GM04503 (cell line): Measurements from ENCODE around the gene RERE.

Source experiments
- DNase-seq: peaks from one replicate; pipeline ENCODE4 v3.0.0-alpha.2; 2012; ENCODE audit warnings: low read depth

The RERE gene

DNA sequence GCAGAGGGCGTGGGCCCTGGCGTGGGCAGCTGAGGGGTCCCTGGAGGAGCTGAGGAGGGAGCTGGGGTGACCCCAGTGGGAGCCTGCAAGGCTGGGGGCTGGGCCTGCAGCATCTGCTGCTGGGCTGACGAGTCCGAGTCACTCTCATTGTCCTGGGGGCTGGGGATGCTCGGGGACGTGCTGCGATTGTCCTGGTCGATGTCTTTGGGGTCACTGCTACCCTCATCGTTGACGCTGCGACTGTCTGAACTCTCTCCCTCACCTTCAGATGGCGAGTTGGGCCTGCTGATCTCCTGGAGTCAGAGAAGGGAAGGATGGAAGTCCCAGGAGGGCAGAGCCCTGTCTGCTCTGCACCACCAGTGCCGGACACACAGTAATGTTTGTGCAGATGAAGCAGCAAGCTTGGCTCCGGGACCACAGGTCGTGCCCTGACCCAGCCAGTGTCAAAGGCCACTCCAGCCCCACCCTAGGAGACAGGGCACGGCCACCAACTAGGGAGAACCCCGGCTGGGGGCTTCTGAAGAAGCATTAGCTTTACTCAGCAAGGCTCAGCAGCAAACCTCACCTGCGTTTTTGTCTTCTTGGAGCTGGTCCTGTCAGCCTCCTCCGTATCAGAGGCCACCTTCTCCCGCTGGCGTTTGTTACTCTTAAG lies 456.1 kb downstream of the RERE start:
- DNase-seq = no peak

DNA sequence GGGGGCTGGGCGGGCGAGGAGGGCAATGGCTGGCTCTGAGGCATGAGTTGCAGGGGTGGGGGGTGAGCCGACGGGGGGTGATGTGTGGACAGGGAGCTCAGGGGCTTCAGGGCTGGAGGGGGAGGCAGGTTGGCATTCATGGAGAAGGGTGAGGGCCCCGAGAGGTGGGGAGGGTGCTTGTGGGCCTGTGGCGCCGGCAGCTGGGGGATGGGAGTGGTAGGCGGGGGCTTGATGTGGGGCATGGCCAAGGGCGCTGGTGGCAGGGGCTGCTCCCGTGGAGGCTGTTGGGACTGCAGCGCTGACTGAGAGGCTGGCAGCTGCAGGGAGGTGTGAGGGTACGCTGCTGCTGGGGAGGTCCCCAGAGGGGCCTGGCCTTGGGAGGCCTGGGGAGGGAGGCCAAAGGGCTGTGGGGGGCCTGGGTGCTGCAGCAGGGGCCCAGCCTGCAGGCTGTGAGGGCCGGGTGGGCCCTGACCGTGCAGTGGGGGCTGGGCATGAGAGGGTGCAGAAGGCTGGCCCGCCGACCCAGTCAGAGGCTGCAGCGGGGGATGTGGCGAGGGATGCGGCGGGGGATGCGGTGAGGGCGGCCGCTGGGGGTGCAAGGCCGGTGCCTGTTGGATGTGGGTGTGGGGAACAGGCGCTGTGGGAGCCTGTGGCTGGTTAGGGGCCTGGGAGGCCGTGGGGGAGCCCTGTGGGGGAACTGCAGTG lies 456.8 kb downstream of the RERE start:
- no peak for DNase-seq

DNA sequence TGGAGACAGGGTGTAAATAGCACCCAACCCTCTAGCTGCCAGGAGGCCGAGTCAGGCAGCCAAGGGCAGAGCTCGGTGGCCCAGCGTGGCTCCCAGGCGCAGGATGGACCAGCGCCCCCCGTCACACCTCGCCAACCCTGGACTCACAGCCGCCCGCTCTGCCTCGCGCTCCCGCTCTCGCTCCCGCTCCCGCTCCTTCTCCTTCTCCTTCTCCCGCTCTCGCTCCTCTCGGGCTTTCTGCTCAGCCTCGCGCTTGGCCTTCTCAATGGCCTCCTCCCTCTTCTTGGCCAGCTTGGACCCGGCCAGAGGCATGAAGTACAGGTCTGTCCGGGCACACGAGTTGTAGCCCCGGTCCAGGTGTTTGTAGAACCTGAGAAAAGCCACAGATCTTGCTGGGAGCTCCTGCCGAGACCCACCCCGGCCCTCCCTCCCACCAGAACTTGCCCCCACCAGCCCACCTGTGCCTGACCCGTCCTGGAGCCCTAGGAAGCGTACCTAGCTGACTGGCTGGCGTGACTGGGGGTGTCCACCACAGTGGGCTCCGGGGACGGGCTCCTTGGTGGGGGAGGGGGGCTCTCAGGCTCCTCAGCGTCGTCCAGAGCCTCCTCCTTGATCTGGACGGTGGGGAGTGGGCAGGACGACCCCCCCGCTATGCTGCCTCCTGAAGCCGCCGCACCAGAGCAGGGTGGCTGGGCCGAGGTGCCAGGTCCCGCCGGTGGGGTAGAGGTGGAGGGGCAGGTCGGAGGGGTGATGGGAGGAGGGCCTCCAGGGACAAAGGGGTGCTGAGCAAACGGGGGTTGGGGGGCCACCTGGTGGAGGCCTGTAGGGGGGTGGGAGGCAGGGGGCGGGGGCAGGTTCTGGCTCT lies 457.6 kb downstream of the RERE start:
- DNase-seq = no peak

DNA sequence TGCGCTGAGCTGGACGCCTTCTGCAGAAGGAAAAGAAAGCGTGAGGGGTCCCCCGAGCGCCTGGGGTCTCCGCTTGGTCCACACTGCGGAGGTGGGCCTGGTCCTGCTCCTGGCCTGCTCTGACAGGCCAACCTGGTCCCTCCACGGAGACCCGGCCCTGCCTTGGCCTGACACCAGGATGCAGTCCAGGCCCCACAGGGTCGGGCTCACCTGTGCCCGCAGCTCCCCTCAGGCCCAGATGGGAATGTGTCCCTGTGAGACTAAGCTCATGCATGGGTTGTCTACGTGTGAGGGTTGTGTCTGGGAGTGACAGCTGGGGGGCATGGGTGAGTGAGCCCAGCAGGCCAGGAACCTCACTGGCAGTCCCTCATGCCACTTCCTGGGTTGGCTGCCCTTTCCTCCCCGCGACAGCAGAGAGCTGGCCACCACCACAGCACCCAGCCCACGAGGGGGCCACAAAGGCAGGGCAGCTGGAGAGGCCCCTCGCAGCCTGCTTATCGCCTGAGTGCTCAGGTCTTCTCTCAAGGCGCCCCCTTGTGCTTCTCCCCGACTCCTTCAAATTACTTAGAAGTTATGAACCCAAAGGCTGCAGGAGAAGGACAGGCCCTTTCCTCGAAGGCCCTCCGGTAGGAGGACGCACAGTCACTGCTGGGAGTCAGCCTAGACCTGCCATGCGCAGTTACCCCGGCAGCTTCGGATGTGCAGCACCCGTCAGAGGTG lies 458.4 kb downstream of the RERE start:
- DNase-seq = no peak

DNA sequence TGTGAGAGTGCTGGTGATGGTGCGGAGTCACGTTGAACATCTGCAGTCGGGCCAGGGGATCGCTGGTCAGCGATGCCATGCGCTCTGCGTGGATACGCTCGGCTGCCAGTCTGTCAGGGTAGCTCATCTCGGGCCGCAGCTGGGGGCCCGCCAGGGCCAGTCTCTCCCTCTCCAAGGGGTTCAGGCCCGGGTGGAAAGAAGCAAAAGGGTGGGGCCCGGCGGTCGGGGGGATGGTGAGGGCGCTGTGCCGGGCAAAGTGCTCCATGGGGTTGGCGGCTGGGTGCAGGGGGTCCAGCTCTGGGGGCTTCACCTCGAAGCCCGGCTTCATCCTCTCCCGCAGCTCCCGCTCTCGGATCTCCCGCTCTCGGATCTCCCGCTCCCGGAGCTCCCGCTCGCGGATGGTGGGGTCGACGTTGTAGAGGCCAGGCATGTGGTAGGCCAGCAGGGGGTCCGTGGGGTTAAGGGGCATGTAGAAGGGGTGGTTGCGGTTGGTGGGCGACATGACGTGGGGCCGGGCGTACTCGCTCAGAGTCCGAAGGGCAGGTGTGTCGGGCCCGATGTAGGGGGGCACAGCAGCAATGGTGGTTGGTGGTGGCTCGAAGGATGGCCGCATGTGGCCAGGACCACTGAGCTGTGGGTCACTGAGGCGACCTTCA lies 459.1 kb downstream of the RERE start:
- DNase-seq = no peak

DNA sequence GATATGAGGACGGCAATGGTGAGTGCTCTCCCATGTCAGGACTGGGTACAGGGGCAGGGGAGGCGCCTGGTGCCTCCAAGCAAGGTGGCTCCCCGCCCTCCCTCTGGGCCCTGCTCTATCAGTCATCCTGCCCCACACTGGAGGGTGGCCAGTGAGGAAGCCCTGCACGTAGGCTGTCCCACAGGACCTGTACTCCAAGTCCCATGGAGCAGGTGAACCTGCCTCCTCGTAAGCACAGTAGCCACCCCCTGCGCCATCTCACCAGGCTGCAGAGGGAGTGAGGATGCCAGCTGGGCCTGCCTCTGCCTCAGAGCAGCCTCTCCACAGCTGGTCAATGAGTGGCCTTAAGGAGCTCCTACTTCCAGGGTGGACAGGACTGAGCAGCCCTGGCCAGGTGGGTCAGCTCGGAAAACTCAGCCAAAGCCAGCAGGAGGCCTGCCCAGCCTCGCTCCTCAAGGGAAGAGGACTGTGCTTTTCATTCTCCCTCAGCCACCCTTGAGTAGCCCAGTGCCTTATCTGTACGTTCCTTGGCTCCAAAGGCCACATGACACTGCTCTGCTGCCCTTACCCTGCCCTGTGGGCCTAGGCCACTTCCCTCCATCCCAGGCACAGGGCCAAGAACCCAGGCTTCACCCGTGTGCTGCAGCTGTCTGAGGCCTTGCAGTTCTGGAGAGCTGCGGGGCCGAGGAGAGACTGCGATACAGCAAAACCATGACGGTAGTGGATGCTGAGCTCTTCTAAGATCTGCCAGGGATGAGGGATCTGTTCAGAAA lies 459.9 kb downstream of the RERE start:
- DNase-seq = no peak

DNA sequence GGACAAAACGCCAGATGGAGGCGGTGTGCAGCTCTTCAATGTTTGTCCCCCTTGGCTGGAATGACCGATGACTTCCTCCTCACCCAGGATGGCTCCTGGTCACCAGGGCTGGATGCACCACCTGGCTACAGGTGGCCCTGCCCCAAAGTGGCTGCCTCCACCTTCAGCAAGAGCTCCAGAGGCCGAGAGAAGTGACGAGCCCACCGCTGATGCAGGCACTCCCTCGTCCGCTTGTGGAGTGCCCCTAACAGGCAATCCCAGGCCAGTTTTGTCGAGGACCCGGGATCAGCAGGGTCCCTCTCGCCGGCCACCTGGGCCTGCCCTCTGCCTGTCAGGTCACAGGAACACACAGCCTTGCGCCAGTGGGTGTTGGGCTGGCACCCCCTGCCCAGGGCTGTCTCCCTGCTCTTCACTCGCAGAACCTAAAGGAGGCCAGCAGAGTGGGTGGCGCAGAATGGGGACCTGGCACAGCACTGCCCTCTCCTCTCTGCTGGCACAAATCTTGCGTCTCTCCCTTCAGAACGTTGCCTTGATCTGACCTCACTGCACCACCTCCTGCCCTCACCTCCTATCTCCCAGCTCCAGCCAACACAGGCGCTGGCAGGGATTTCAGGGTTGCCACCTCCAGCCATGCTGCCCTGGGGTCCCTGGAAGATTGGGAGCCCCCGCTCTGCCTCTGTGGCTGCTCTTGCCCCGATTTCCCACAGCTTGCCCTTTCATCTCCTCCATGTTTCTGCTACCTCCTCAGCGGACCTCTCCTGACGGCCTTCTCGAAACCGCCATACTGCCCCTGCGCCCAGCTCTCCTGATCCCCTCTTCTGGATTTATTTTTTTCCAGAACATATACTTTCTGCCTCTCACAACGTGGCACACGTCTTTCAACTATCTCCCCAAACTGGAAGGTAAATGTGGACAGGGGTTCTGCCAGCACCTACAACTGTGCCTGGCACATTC lies 460.9 kb downstream of the RERE start:
- DNase-seq = no peak

DNA sequence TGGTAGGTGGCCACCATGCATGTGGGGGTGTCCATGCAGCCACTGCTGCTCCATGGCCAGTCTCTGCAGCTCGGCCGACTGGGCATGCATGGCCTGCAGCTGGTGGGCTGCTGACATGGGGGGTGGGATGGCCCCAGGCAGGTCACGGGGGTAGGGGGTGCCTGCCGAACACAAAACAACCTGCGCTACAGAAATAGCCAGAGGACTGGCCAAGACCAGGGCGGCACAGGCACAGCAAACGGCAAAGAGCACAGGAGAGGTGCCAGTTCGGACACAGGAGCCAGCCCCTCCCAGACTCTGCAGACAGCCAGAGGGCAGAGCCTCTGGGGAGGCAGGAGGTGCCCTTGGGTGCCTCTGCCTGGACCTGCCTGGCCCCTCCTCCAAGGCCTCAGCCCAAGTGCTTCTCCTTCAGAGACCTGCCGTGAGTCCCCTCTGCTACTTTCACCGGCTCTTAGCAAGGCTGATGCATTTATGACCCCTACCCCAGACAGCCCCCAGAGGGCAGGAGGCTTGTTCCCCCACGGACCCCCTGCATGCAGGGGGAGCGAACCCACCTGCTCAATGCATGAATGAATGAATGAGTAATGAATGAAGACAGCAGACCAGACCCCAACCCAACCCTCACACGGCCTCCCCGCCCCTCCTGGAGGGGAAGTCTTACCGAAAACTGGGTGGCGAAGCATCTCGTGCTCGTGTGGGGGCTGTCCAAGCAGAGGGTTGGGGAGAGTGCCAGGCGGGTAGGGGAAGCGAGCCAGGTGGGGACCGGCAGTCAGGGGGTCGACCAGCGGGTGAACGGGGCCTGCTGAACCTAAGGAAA lies 461.8 kb downstream of the RERE start:
- DNase-seq = no peak

DNA sequence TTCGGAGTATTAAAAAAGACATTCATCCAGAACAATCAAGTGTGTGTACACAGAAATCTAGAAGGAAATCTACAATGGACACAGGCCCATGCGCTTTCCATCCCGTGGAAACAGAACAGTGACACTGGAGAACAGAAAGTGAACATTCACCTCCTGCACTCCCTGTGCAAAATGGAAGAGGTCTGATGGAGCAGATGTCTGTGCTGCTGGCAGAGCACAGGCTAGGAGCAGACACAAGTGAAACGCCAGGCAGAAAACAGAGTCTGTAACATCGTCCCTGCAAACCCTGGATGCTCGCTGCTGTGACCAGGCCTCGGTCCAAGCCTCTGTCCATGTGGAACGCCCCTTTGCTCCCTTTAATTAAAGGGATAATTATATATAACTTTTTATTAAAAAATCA lies 463.4 kb downstream of the RERE start:
- DNase-seq = no peak

DNA sequence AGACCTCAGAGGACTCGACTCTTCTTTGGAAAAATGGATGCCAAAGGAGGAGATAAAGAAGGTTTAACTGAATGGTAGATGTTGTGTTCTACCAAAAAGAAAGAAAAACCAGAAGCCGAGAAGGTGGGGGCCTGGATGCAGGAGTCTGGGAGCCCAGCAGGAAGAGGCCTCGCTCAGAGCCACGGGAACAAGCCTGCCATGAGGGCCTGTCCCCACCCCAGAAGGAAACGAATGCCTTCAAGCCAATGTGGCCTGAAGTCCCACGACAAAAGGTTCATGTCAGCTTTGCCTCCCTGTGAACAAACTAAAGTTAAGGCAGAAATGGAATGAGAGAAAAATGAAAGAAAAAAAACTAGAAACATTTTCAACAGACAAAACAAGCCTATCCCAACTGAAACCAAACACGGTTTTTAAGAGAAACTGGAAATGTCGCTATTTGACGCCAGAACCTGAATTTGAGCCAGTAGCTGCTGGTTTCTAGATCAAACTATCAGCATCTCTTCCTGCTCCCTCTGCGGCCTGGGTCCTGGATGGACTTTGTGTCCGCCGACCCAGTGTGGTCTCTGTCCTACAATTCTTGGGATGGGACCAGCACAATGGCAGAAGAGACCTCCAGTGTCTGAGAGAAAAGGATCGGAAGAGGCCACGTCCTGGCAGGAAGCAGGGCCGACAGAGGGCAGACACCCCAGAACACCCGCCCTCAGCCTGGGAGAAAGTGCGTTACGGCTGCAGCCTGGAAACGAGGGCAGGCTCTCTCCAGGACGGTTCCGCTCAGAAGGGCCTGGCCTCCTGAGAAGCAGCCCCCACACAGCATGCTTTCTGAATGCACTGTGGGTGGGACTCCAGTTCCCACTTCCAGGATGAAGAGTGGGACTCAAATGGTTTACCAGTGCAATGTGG lies 464.3 kb downstream of the RERE start:
- no peak for DNase-seq

DNA sequence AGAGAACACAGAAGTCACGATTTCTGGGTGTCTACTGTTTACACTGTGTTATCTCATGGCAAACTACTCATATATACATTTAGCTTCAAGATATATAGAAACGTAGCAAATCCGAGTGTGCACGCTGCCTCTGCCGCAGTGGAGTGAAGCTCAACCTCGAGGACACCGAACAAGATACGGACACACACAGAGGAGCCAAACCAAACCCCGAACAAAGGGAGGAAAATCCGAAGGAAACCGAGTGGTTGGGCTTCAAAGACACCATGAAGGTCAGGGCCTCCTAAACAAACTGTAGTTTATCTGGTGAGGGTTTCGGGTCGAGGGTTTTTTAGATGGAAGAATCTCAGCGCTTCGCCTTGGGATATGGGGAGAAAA lies 465.0 kb downstream of the RERE start:
- DNase-seq = no peak

DNA sequence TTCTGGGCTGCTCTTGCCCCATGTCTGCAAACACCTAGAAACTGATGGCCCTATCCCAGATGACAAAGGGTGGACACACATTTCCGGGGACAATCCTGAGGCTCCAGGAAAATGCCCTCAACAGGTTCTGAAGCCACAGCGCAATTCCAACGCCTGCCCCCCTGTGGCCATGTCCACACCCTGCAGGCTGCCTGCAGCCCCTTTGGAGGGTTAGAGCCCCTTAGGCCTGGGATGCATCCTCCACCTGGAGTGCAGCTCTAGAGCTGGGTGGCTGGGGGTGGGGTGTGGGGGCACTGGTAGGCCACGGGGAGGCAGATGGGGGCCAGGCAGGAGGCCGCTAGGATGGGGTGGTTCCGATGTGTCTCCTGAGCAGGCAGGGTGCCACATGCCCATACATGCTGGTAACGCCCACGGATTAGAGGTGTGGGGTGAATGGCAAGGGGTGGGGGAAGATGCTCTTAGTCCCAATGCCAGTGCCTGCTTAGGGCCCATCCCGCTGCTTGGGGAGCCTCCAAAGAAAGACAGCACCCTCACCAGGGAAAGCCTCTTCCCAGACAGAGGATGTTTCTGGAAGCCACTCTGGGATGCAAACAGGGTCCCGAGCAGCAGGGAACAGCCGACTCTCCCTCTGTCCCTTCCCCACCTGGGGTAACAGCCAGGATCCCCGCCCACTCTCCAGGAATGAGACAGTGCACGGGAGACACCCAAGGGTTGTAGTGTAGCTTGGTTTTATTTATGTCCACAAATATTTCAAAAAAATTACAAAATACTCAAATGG lies 465.6 kb downstream of the RERE start:
- DNase-seq = no peak

DNA sequence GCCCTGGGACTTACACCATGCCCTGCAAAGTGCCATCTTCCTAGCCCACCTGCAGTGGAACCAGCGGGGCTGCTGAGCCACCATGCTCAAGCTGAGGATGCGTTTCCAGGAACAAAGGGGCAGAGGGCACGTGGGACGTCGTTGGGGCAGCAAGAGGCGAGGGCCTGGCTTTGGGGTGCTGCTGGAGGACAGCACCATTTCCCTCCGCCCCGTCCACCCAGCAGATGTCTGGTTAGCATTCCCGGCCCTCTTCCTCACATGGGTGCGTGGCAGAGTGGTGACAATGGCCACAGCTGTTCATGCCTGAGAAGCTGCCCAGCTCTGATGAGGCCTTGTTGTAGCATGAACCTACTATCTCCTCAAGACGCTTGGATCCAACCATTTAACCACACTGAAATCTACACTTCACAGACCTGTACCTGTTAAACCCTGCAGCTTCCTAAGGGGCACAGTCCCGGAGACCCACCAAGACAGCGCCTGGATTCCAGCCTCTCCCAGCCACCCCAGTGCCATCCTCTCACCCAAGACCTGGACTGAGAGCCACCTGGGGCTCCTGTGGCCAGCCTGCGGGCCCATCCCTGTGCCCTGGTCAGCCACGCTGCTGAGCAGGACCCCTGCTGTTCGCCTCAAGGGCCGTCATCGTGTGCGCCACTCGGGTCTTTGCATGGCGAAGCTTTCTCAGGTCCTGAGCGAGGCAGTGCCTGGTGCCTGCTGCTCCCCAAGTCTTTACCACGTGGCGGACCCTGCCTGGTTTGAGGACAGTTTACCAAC lies 466.3 kb downstream of the RERE start:
- DNase-seq = no peak

DNA sequence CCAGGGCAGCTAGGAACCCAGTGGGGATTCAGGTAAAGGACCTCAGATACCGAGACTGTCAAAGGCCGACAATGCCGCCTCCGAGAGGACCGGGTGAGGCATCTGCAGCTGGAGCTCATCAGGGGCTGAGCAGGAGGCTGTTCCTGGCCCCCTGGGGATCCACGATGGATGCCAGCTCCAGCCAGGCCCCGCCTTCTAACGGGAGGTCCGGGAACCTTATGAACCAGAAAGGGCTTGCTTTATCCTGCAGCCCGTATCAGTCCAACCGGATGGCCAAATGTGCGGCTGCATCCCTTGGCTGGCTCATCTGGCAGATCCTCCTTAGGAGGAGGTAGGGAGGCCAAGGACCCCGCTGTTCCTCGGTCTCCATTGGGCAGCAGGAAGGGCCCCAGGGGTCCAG lies 467.5 kb downstream of the RERE start:
- DNase-seq = no peak

DNA sequence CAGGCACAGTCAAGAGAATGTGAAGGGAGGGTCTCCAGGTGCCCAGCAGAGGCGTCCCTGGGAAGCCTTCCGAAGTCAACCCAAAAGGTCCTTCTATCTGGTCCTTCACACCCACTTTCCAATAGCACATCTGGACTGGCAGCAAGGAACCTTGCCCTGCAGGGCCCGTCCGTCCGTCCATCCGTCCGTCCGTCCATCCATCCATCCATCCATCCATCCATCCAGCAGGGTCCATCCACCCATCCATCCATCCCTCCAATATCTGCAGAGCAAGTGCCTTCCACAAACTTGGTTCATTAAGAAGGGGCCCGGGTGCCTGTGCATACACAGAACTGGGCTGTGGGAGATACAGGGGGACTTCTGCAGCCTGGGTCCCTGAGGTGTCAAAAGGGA lies 468.0 kb downstream of the RERE start:
- DNase-seq = no peak

DNA sequence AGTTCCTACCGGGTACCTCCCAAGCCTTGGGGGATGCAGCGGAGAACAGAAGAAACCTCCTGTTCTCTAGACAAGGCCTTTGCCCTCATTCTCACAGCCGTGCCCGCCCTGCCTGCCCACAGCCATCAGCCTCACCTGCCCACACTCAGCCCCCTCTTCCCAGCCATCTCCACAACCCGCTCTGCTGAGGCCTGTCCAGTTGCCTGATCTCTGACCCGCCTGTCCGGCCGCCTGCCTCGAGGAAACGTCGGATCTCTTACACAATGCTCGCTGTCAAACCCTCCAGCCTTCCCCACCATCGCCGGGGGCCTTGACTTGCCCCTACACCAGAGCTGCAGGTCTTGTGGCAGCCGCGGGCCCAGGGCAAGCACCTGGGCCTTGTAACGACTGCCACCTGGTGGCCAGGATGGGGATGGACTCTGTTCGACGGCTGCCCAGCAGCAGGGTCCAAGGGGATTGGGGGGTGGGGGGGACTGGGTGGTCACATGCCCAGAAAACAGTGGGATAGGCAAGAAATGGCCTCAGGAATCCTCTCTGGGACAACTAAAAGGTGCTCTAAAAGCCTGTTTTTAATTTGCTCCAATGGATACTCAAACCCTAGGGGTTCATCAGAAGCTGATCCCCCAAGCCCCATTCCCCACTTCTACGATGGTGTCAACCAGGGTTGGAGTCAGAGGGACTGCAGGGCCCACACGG lies 468.5 kb downstream of the RERE start:
- DNase-seq = no peak
